Measurements from ENCODE around the gene CCHCR1.
A peak's percentile ranks its signal among the peaks of the same experiment; 100 is the strongest.

Gene CCHCR1

DNA sequence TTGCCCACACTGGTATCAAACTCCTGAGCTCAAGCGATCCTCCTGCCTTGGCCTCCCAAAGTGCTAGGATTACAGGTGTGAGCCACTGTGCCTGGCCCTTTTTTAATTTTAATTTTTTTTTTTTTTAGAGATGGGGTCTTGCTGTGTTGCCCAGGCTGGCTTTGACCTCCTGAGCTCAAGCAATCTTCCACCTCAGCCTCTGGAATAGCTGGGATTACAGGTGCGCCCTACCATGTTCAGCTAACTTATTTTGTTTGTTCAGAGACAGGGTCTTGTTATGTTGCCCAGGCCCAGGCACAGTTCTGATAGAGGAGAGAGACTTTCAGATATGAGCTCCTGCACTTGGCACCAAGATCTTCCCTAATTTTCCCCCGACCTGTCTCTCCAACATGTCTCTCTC is 26.9 kb downstream of the CCHCR1 start:
- no peak for DNase-seq (ENCODE audit: low read depth in 3 of 3)

DNA sequence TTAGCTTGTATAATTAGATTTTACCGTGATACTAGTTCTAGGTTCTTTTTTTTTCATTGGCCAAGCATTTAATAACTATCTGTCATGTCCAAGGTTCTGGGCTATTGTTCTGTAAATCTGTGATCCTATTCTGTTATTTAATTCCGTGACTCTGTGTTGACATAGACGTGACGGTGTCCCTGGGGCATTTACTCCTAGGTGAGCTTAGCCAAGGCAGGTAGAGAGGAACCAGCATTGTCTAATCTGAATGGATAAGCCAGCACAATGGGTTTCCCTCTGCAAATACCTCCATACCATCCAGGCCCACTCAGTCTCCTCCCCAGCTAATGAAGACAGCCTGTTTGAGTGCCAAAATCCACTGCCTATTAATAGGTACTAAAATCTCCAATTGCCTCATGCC is 28.5 kb downstream of the CCHCR1 start:
- no peak for DNase-seq (ENCODE audit: low read depth in 3 of 3)

- peak; percentile 41 to 61 (median 49) for DNase-seq (ENCODE audit: low read depth in 3 of 3)
Observed at GRCh38 chr6:31128093-31128676, 29.4 kb downstream of the CCHCR1 start.

DNA sequence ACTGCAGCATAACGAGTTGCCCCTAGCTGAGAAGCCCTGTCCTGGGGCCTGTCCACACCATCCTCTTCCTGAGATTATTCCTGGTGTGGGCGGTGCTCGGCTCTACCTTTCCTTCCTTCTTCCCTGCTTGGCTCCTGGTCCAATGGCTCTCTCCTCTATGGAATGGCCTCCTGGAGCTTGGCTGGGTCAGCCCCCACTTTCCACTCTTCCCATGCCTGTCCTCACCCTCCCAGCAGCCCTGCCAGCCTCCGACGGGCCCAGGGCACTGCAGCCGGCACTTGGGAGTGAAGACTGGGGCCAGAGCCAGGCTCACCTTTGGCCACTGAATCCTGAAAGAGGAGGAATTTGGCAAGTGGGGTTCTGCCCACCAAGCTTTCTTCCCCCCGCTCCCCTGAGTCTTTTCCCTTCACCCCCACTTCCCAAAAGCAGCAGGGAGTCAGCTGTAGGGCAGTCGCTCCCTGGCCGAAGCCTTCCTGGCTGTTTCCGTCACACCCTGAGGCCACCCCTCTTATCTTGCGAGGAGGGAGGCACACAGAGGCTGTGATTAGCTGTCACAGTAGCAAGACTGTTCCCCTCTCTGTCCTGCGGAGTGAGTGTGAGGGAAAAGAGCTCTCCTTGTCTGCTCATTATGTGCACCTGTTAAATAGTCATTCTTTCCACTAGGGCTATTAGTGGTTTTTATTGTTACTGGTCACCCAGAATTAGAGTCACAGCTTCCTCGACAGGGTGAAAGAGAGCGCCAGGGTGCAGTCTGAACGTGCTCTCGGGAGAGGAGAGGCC is 31.0 kb downstream of the CCHCR1 start:
- no peak for DNase-seq (ENCODE audit: low read depth in 3 of 3)

GRCh38 chr6:31125586-31126363 is 31.8 kb downstream of the CCHCR1 start:
- DNase-seq (ENCODE audit: low read depth in 3 of 3), result no peak

DNA sequence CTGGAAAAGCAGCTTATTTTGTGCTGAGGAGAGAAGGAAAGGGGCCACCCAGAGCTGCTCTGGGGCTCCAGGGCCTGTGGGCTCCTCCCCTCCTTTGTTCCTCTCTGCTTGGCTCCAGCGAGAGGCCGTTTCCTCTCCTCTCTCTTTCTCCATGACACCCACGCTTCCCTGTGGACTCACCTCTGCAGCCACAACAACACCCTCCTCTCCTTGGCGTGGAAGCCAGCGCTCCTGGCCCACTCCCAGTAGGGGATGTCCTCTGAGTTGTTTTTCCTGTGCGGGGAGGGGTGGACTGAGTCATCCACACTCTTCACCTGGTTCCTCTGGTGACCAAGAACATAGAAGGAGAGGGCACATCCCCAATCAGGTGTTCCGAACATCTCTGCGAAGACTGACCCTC is 32.4 kb downstream of the CCHCR1 start:
- no peak for DNase-seq (ENCODE audit: low read depth in 3 of 3)

- no peak for DNase-seq (ENCODE audit: low read depth in 3 of 3)
Observed at GRCh38 chr6:31122791-31123706, 34.6 kb downstream of the CCHCR1 start.

GRCh38 chr6:31121131-31121790 is 36.3 kb downstream of the CCHCR1 start:
- no peak for DNase-seq (ENCODE audit: low read depth in 3 of 3)

DNA sequence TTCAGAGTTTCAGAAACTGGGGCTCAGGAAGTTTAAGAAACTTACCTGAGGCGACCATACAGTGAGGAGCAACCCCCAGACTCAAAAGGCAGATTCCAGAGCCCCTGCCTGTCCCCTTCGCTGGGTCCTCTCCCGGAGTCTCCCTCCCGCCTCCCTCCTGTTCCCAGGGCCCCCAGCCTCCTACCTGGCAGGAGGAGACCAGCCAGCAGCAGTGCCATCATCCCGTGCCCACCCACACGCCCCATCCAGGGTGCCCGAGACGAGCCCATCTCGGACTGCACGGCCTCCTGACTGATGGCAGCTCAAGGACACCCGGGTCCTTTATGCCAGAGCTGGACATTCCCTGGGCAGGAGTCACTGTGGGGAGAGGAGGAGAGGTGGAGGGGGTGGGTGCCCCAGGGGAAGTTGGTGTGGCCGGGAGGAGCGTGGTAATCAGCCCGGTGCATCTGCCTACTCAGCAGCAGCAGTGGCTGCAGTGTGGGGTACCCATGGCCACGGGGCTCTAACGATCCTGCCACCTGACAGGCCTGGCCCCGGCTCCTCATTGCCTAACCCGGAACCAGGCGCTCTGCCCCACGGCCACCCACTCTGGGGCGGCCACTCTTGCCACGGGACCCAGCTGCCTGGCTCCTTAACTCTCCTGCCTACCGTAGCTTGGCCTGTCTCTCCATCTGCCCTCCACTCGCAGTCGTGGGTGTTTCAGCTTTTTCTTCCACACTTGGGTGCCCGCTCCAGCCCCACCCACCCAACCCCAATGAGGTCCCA is 37.3 kb downstream of the CCHCR1 start, which contains the start of gene CDSN:
CDSN (minus strand) TSS at position 296 of the 765 bp plus-strand sequence; CDS start at position 269, 27 bp downstream.
- no peak for DNase-seq (ENCODE audit: low read depth in 3 of 3)

GRCh38 chr6:31118178-31118577 is 39.4 kb downstream of the CCHCR1 start:
- DNase-seq (ENCODE audit: low read depth in 3 of 3), result no peak

GRCh38 chr6:31116661-31117385 is 40.8 kb downstream of the CCHCR1 start:
- DNase-seq (ENCODE audit: low read depth in 3 of 3), result no peak

DNA sequence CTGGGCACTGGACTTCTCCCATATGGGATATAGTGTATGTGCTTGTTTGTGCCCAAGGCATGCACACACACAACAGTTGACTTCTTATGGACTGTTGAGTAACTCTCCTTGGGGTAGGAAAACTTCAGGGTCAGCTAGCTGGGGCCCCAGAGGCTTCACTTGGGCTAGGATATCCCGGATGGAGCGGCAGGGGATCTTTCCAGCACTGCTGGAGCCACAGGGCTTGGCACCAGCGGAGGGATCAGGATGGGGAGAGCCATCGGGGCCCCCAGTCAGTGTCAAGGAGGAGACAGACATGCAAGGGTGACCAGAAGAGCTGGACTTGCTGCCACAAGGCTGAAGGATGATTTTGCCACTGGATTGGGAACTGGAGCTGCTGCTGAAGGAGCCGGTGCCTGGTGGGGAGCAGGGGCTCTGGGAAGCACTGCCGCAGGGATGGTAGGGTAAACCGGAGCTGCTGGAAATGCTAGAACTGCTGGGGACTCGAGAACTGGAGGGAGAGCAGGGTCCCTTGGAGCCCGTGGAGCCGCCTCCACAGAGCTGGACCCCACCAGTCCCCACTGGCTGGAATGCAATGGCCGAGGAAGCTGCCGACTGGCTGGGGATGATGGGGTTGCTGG is 41.6 kb downstream of the CCHCR1 start:
- no peak for DNase-seq (ENCODE audit: low read depth in 3 of 3)

DNA sequence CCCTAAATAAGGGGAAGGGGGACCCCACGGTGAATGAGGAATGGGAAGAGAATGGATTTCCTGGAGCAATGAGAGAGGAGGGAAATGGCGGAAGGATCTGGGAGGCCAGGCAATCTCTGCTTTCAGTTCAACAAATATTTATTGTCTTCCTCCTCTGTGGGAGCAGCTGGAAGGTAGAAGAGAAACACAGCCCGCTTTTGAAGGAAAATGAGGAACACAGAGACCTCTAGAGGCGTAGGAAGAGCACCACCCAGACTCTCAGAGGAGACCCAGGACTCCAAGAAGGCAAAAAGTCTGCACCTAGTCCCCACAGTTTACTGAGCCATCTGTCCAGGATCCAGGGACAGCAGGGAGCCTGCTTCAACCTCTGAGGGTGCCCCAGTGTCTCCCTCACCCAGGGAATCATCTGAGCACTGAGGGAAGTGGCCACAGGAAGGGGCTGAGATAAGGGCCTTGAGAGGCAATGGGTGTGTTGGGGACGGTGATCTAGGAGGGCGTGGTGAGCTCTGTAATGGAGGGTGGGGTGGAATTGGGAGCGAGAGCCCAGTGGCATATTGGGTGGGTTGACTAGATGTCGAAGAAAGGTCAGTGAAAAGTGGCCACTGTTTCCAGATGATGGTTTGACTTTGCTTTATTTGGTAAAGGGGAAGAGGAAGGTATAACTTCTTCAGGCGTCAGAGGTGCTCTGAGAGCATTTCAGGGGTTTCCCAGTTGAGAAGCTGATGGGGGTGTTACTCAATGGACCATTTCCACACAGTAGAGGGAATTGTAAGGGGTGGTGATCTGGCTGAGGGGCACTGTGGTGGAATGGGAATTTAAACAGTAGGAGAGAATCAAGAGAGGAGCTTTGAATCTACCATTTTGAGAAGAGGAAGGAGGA is 42.4 kb downstream of the CCHCR1 start:
- no peak for DNase-seq (ENCODE audit: low read depth in 3 of 3)

DNA sequence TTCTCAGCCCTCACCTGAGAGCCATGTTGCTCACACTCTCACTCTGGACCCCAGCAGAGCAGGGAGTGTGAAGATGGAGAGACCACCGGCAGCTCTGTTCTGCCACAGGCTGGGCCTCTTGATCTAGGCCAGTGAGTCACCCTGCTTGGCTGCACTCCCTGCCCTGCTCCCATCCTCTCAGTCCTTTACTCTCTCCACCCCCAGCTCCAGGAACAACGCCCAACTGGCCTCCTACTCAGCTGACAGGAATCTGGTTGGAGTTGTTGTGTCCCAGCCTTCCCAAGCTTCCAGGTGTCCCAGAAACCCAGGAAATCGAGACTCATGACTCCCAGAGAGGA is 43.1 kb downstream of the CCHCR1 start, which contains the start of gene PSORS1C1:
PSORS1C1 (plus strand) TSS at position 260 of the 338 bp plus-strand sequence. CDS start 14,833 bp downstream, outside the sequence.
- DNase-seq (ENCODE audit: low read depth in 3 of 3), result no peak

DNA sequence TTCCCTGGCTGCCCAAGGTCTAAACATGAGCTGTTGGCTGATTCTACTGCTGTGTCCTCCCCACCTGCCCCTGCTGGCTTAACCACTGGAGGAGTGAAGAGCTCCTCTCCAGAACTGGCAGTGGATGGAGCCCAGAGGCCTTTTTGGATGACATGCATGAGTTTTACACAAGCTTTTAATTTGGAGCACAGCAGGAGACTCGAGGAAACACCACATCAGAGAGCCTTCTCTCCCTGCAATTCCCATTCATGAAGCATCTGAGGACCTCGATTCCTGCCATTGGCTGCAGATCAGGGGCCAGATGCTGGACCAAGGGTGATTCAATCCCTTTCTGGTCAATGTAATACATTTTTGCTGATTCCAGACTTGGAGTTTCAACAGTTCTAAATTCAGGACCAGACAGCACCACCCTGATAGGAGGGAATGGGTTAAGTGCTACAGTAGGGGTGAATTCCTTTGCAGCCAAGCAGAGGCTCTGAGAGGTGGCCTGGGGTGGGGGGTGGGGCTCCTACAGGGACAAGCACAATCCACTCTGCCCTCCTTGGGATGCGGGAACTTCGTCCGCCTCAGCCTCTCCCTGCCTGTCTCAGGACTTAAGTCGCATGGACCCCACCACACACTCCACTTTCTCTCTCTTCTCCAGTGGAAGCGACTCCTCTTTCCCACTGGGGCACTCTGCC is 43.6 kb downstream of the CCHCR1 start:
- no peak for DNase-seq (ENCODE audit: low read depth in 3 of 3)

DNA sequence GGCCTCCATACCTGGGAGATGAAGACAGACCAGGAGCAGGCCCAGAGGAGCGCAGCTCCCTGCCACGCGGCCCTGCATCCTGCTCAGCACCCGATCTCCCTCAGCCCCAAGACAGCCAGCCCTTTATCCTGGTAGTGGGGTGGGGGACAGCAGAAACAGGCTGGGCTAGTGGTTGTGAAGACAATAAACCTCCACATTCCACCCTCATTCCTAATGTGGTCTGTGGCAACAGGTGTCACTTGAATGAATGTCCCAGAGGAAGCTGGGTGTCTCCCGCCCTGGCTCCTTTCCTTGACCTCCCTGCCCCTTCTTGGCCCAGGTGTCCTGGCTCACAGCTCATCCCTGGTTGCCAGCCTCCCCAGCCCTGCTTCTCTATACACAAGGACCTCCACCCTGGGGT is 45.1 kb downstream of the CCHCR1 start, which contains the start of gene C6orf15:
C6orf15 (minus strand) TSS at position 98 of the 400 bp plus-strand sequence; CDS start at position 78, 20 bp downstream.
- no peak for DNase-seq (ENCODE audit: low read depth in 3 of 3)

DNA sequence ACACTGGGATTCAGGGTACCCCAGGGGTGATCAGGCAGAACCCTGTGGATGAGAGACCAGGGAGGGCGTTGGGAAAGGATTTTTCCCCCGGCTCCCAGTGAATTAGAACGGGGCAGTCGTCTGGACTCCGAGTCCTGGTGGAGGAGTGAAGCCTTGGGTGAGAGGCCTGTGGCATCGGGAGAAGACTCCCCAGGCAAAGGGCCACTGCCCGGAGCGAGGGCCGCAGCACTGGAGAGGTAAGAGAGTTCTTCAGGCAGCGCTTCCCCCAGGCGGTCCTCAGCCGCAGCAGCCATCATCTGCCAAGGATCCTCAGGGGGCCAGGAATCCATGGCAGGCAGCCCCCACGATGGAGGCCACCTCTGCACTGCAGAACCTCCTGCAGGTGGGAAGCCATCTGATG is 45.9 kb downstream of the CCHCR1 start:
- DNase-seq (ENCODE audit: low read depth in 3 of 3), result no peak
